Astrocyte of the cerebellum (primary cell): ENCODE data around the gene VCL.

Source experiments
- DNase-seq: peaks from one replicate; pipeline ENCODE4 v3.0.0-alpha.2; 2011; ENCODE audit warnings: low read depth
- H3K4me3 ChIP-seq: 2 replicates; pipeline ENCODE4 v1.5.1; 2011; ENCODE audit warnings: mild to moderate bottlenecking, low read depth, low read length, moderate library complexity
- CTCF ChIP-seq: IDR thresholded peaks from 2 replicates; pipeline ENCODE4 v1.5.1; 2012; ENCODE audit warnings: low read length, low read depth, moderate library complexity, mild to moderate bottlenecking; ENCODE audit errors: missing control alignments
- in situ Hi-C: cut with HindIII; loops from 2 replicates; pipeline ENCODE4 v1.10.0; 2017; ENCODE audit warnings: low sequenced_read_pairs

Gene VCL

GRCh38 chr10:74114041-74114448, 116.1 kb downstream of the VCL start:
- no peak overlapping the region for H3K4me3 ChIP-seq
- in situ Hi-C loops, result loop anchor here (25.0 kb wide), 1 partner anchor 227 kb away; no protein-coding TSS in a partner anchor
- no peak for DNase-seq
- TF ChIP-seq CTCF, result no peak

- no peak for TF ChIP-seq CTCF
- in situ Hi-C loops, result loop anchor here (25.0 kb wide), 1 partner anchor 230 kb away; no protein-coding TSS in a partner anchor
- no peak for DNase-seq
- no peak overlapping the region for H3K4me3 ChIP-seq
Measured at GRCh38 chr10:74117738-74118137, 119.8 kb downstream of the VCL start.

GRCh38 chr10:74118804-74119203, 120.9 kb downstream of the VCL start:
- no peak for TF ChIP-seq CTCF
- no peak overlapping the region for H3K4me3 ChIP-seq
- DNase-seq, result no peak
- in situ Hi-C loops, result loop anchor here (25.0 kb wide), 1 partner anchor 232 kb away; no protein-coding TSS in a partner anchor

- H3K4me3 ChIP-seq, result no peak overlapping the region
- no peak for TF ChIP-seq CTCF
- in situ Hi-C loops, result loop anchor here (25.0 kb wide), 1 partner anchor 234 kb away; no protein-coding TSS in a partner anchor
- DNase-seq, result no peak
Measured at GRCh38 chr10:74120911-74121310, 123.0 kb downstream of the VCL start.

- in situ Hi-C loops, result loop anchor here (25.0 kb wide), 1 partner anchor 234 kb away; no protein-coding TSS in a partner anchor
- DNase-seq, result no peak
- no peak overlapping the region for H3K4me3 ChIP-seq
- no peak for TF ChIP-seq CTCF
Measured at GRCh38 chr10:74121368-74121767, 123.5 kb downstream of the VCL start.

GRCh38 chr10:74122060-74122459, 124.1 kb downstream of the VCL start:
- DNase-seq, result no peak
- in situ Hi-C loops, result loop anchor here (25.0 kb wide), 1 partner anchor 235 kb away; no protein-coding TSS in a partner anchor
- no peak for TF ChIP-seq CTCF
- H3K4me3 ChIP-seq, result no peak overlapping the region
